D721Med (cell line): Measurements from ENCODE around the gene VAT1L.

Source experiments
- DNase-seq: peaks from one replicate; pipeline ENCODE4 v3.0.0; 2011; ENCODE audit warnings: low spot score; ENCODE audit not compliant: insufficient read length
- FAIRE-seq: peaks from 2 replicates; lab custom pipeline; 2011; peaks lifted over from hg19 to GRCh38; lab: Jason Lieb, UNC
- TF ChIP-seq, protein P1 (sequence below): IDR thresholded peaks from 2 replicates; pipeline ENCODE4 v1.5.1; 2012; ENCODE audit warnings: mild to moderate bottlenecking, control low read depth; ENCODE audit not compliant: insufficient read depth; ENCODE audit errors: missing control alignments

VAT1L gene

DNA sequence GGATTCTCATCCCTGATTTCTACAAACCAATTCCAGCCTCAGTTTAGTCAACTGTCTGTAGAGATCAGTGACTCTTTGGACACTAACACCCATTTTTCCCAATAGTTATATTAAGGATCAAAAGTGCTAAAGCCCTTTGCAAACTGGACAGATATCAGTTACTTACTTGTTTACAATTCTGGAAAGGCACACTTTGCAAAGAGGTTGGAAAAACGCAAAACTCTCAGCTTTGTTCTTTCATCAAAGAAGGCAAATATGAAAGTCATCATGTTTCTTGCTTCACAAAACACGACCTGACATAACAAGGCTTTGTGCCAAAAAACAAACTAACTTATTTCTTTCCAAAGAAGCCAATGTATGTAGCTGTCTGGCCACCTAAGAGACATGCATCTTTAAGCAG lies 26.1 kb upstream of the VAT1L start:
- TF ChIP-seq, protein P1, sequence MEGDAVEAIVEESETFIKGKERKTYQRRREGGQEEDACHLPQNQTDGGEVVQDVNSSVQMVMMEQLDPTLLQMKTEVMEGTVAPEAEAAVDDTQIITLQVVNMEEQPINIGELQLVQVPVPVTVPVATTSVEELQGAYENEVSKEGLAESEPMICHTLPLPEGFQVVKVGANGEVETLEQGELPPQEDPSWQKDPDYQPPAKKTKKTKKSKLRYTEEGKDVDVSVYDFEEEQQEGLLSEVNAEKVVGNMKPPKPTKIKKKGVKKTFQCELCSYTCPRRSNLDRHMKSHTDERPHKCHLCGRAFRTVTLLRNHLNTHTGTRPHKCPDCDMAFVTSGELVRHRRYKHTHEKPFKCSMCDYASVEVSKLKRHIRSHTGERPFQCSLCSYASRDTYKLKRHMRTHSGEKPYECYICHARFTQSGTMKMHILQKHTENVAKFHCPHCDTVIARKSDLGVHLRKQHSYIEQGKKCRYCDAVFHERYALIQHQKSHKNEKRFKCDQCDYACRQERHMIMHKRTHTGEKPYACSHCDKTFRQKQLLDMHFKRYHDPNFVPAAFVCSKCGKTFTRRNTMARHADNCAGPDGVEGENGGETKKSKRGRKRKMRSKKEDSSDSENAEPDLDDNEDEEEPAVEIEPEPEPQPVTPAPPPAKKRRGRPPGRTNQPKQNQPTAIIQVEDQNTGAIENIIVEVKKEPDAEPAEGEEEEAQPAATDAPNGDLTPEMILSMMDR: no peak
- FAIRE-seq: no peak
- no peak for DNase-seq

DNA sequence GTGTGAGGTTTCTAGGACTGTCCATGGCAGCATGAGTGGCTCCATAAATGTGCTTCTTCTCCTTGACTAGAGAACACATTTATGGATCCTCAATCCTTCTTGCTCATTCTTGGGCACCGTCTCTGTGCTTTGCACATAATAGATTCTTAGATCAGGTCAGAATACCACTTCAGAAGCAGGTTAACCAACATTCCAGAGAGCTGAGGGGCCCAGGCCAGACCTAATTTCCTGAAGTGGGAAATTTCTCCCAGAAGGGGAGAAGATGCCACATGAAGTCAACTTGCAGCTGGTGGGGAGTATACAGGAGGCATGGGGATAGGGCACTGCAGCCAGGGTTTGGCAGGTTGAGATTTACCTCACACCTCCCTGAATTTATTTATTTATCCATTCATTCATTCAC lies 24.4 kb upstream of the VAT1L start:
- TF ChIP-seq, protein P1: no peak
- DNase-seq (no peak), FAIRE-seq (no peak)

GRCh38 chr16:77767211-77767610 lies 21.2 kb upstream of the VAT1L start:
- no peak for FAIRE-seq

GRCh38 chr16:77767826-77768225 lies 20.5 kb upstream of the VAT1L start:
- no peak for FAIRE-seq
- TF ChIP-seq, protein P1: no peak

More at GRCh38 chr16:77767211-77767610, 21.2 kb upstream of the VAT1L start:
- TF ChIP-seq, protein P1: no peak
- DNase-seq: no peak

GRCh38 chr16:77775911-77776909 lies 12.2 kb upstream of the VAT1L start:
- DNase-seq (no peak), FAIRE-seq (no peak)
- TF ChIP-seq, protein P1: no peak

More at GRCh38 chr16:77767826-77768225, 20.5 kb upstream of the VAT1L start:
- no peak for DNase-seq

DNA sequence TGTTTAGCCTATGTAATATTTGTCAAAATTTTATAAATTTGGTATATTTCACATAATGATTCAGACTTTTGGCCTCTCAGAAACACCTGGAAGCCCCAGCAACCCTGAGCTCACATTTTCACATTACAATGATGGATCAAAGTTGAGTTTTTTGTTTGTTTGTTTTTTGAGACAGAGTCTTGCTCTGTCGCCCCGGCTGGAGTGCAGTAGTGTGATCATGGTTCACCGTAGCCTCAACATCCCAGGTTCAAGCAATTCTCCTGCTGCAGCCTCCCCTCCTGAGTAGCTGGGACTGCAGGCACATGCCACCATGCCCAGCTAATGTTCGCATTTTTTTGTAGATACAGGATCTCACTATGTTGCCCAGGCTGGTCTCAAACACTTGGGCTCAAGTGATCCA lies 10.6 kb upstream of the VAT1L start:
- no peak for FAIRE-seq
- DNase-seq: no peak
- TF ChIP-seq, protein P1: no peak

GRCh38 chr16:77780378-77780837 lies 8.0 kb upstream of the VAT1L start:
- FAIRE-seq (no peak), DNase-seq (no peak)
- TF ChIP-seq, protein P1: no peak
